Measurements from ENCODE around the gene RHOXF2. TPM values are rescaled to one million over a fixed set of nuclear protein-coding genes. Genes with fewer than 3 reads are reported as not detected.
"Not testable (repeated sequence)": the region's sequence is repeated elsewhere in the genome, so short reads cannot be mapped to it uniquely, and the experiment has no call there.

RHOXF2 gene, protein sequence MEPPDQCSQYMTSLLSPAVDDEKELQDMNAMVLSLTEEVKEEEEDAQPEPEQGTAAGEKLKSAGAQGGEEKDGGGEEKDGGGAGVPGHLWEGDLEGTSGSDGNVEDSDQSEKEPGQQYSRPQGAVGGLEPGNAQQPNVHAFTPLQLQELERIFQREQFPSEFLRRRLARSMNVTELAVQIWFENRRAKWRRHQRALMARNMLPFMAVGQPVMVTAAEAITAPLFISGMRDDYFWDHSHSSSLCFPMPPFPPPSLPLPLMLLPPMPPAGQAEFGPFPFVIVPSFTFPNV
- total RNA-seq (2014; rRNA removed; shearing (Covaris generic); ENCODE audit: low replicate concordance), result not detected in 2 replicates

DNA sequence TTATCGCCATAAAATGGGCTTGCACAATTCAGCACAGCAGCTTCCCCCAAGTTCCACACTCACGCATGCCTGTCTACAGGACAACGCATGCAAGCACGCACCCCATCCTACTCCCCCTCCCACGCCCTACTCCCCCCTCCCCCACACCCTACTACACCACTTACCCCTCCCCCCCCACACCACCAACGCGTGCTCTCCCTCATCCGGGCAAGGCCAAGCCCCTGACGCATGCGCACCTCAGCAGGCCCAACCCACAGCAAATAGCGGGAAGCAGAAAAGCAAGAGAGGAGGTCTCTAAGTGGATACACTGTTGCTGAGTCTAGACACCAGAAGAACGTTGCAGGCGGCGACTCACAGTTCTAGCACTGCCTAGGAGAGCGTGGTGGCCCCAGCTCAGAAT lies at the start of gene RHOXF2:
TSS of gene RHOXF2 (plus strand) at position 301 of the 400 bp plus-strand sequence. CDS start 138 bp downstream, outside the sequence.
- H3K9ac ChIP-seq (ENCODE audit: low read length); H3K9me3 ChIP-seq (ENCODE audit: low read length); H3K9me2 ChIP-seq (replicated peaks; ENCODE audit: insufficient read depth, low read length); H3K4me3 ChIP-seq (ENCODE audit: low read length); H3K4me2 ChIP-seq (ENCODE audit: low read depth, low read length, poor library complexity, severe bottlenecking); H3K27ac ChIP-seq (ENCODE audit: low read length); H2AFZ ChIP-seq (ENCODE audit: low read length); H3K4me1 ChIP-seq (ENCODE audit: low read length); DNase-seq; H4K20me1 ChIP-seq (ENCODE audit: insufficient read depth, low read depth, low read length); H3K27me3 ChIP-seq (ENCODE audit: low read length); H3K36me3 ChIP-seq (ENCODE audit: insufficient read depth, low read length); H3K79me2 ChIP-seq (ENCODE audit: low read length): not testable (repeated sequence)

DNA sequence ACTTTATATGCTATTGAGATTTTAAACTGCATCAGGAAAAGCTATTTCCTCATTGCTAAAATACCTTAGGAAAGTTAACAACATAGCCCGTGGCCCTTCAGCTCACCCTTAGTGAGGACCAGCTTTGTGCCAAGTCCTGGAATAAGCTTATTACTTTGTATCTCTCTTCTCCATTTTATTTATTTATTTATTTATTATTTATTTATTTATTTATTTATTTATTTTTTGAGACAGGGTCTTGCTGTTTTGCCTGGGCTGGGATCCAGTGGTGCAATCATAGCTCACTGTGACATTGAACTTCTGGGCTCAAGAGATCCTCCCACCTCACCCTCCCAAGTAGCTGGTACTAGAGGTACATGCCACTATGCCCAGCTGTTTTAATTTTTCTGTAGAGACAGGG lies 49.0 kb upstream of the RHOXF2 start:
- DNase-seq, result no peak
- H3K4me3 ChIP-seq (ENCODE audit: low read length), result no peak overlapping the region
- no peaks in the 10 kb centered on the region for H3K9me2 ChIP-seq (replicated peaks; ENCODE audit: insufficient read depth, low read length)
- H3K9me3 ChIP-seq (ENCODE audit: low read length), result no peaks in the 10 kb centered on the region
- H3K4me2 ChIP-seq (ENCODE audit: low read depth, low read length, poor library complexity, severe bottlenecking), result no peak overlapping the region
- H3K9ac ChIP-seq (ENCODE audit: low read length), result no peak overlapping the region
- no peak overlapping the region for H3K27ac ChIP-seq (ENCODE audit: low read length)
- H3K4me1 ChIP-seq (ENCODE audit: low read length), result no peaks in the 10 kb centered on the region
- H2AFZ ChIP-seq (ENCODE audit: low read length), result no peak overlapping the region
- no peaks in the 10 kb centered on the region for H3K36me3 ChIP-seq (ENCODE audit: insufficient read depth, low read length)
- no peaks in the 10 kb centered on the region for H4K20me1 ChIP-seq (ENCODE audit: insufficient read depth, low read depth, low read length)
- H3K27me3 ChIP-seq (ENCODE audit: low read length), result no peaks in the 10 kb centered on the region
- H3K79me2 ChIP-seq (ENCODE audit: low read length), result no peaks in the 10 kb centered on the region

DNA sequence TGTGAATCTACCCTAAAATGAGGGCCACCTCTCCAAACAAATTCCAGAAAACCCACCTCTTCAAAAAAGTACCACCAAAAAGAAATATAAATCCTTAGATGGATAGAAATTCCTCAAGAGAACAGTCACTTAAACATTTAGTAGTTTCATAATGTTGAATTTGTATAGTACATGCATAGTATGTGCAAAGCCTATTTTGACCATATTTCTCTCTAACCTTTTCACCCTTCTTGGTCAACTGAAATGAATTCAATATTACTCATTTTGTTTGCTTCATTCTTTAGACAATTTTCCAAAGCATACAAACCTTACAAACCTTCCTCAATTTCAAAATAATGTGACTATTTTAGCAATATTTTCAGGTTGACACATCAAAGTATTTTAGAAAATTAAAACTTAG lies 46.8 kb upstream of the RHOXF2 start:
- Histone ChIP-seq H3K27ac (ENCODE audit: low read length) (no peak overlapping the region), H4K20me1 (ENCODE audit: insufficient read depth, low read depth, low read length) (no peaks in the 10 kb centered on the region), H3K9ac (ENCODE audit: low read length) (no peak overlapping the region), H3K4me1 (ENCODE audit: low read length) (no peaks in the 10 kb centered on the region), H3K4me3 (ENCODE audit: low read length) (no peak overlapping the region), H3K9me3 (ENCODE audit: low read length) (no peaks in the 10 kb centered on the region), H3K36me3 (ENCODE audit: insufficient read depth, low read length) (no peaks in the 10 kb centered on the region), H3K27me3 (ENCODE audit: low read length) (no peaks in the 10 kb centered on the region), H3K4me2 (ENCODE audit: low read depth, low read length, poor library complexity, severe bottlenecking) (no peak overlapping the region), H2AFZ (ENCODE audit: low read length) (no peak overlapping the region), H3K9me2 (replicated peaks; ENCODE audit: insufficient read depth, low read length) (no peaks in the 10 kb centered on the region), H3K79me2 (ENCODE audit: low read length) (no peaks in the 10 kb centered on the region)
- DNase-seq, result no peak

DNA sequence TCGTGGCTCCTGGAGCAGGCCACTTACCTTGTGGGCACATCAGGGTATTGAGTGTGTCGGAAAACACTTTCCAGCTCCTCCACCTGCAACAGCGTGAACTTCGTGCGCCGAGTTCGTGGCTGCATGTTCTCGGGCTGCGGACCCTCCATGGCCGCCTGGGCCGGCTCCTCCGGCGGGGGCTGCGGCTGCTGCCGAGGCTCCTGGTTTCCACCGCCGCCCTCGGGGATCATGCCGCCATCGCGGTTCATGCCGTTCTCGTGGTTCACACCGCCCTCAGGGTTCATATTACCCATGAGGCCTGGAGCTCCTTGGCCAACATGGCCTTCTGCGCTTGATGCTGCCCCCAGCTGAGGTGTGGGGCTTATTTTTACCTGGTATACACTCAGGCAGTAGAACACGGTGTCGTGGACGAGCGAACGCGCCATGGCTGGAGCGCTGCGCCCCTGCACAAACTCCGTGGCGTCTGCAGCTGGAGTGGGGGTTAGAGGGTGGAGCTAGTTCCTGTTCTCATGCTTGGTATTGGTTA lies 42.9 kb upstream of the RHOXF2 start, which contains the start of gene RHOXF1:
TSS of gene RHOXF1 (minus strand) at position 476 of the 526 bp plus-strand sequence. CDS start at position 425, 51 bp downstream.
- no peak for DNase-seq
- no peak within 1 kb of the TSS for H3K27ac ChIP-seq (ENCODE audit: low read length)

DNA sequence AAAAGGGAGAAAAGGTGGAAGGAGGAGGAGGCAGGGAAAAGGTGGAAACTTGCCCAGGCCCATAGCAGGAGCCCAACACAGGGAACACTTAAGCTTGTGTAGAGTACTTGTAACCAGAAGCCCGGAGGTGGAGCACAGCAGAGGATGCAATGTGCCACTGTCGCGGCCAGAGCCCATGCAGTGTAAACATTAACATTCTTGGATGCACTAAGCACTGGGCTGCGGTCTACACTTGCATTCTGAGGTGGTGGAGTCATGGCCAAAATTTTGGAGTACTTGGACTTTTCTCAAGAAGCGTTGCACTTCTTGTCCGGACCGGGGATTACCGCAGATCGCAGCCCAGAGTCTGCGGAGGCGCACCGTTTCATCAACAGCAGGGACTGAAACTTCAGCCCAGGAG lies 38.2 kb upstream of the RHOXF2 start:
- Histone ChIP-seq H3K27ac (ENCODE audit: low read length) (no peak overlapping the region), H3K4me2 (ENCODE audit: low read depth, low read length, poor library complexity, severe bottlenecking) (no peak overlapping the region), H3K79me2 (ENCODE audit: low read length) (no peaks in the 10 kb centered on the region), H3K9me2 (replicated peaks; ENCODE audit: insufficient read depth, low read length) (no peaks in the 10 kb centered on the region), H3K9ac (ENCODE audit: low read length) (no peak overlapping the region), H3K9me3 (ENCODE audit: low read length) (no peaks in the 10 kb centered on the region), H4K20me1 (ENCODE audit: insufficient read depth, low read depth, low read length) (no peaks in the 10 kb centered on the region), H3K4me1 (ENCODE audit: low read length) (no peaks in the 10 kb centered on the region), H3K36me3 (ENCODE audit: insufficient read depth, low read length) (no peaks in the 10 kb centered on the region), H3K4me3 (ENCODE audit: low read length) (no peak overlapping the region), H2AFZ (ENCODE audit: low read length) (no peak overlapping the region), H3K27me3 (ENCODE audit: low read length) (no peaks in the 10 kb centered on the region)
- no peak for DNase-seq

More for the DNA sequence above, 42.9 kb upstream of the RHOXF2 start, which contains the start of gene RHOXF1:
- Histone ChIP-seq H2AFZ (ENCODE audit: low read length) (no peak within 1 kb of the TSS), H3K9me3 (ENCODE audit: low read length) (no peaks in the 10 kb centered on the region), H3K9me2 (replicated peaks; ENCODE audit: insufficient read depth, low read length) (no peaks in the 10 kb centered on the region), H3K4me1 (ENCODE audit: low read length) (no peaks in the 10 kb centered on the region), H3K9ac (ENCODE audit: low read length) (no peak within 1 kb of the TSS), H4K20me1 (ENCODE audit: insufficient read depth, low read depth, low read length) (no peaks in the 10 kb centered on the region), H3K4me3 (ENCODE audit: low read length) (no peak within 1 kb of the TSS), H3K27me3 (ENCODE audit: low read length) (no peaks in the 10 kb centered on the region), H3K4me2 (ENCODE audit: low read depth, low read length, poor library complexity, severe bottlenecking) (no peak within 1 kb of the TSS), H3K79me2 (ENCODE audit: low read length) (no peaks in the 10 kb centered on the region), H3K36me3 (ENCODE audit: insufficient read depth, low read length) (no peaks in the 10 kb centered on the region)

DNA sequence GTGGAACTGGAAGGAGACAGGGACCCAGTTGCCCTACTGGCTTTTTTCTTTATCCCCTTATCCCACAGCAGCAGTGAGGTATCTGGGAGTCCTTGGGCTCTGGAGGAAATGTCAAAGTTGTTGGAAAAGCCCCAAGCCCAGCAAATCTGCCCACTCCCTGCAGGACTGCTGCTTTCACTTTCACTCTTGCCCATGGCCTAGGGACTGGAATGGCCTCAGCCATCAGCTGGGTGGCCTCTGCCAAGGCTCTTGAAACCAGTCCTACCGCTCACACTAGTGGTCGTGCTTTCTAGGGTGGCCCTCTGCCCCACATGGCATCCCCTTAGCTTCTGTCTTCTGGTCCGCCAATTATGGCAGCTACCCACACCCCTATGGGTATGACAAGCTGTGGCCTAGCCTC lies 33.0 kb upstream of the RHOXF2 start:
- Histone ChIP-seq H3K27ac (ENCODE audit: low read length) (no peak overlapping the region), H3K4me1 (ENCODE audit: low read length) (no peaks in the 10 kb centered on the region), H3K36me3 (ENCODE audit: insufficient read depth, low read length) (no peaks in the 10 kb centered on the region), H3K9me2 (replicated peaks; ENCODE audit: insufficient read depth, low read length) (no peaks in the 10 kb centered on the region), H2AFZ (ENCODE audit: low read length) (no peak overlapping the region), H3K79me2 (ENCODE audit: low read length) (no peaks in the 10 kb centered on the region), H4K20me1 (ENCODE audit: insufficient read depth, low read depth, low read length) (no peaks in the 10 kb centered on the region), H3K4me2 (ENCODE audit: low read depth, low read length, poor library complexity, severe bottlenecking) (no peak overlapping the region), H3K9me3 (ENCODE audit: low read length) (no peaks in the 10 kb centered on the region), H3K27me3 (ENCODE audit: low read length) (no peaks in the 10 kb centered on the region), H3K4me3 (ENCODE audit: low read length) (no peak overlapping the region), H3K9ac (ENCODE audit: low read length) (no peak overlapping the region)
- no peak for DNase-seq

DNA sequence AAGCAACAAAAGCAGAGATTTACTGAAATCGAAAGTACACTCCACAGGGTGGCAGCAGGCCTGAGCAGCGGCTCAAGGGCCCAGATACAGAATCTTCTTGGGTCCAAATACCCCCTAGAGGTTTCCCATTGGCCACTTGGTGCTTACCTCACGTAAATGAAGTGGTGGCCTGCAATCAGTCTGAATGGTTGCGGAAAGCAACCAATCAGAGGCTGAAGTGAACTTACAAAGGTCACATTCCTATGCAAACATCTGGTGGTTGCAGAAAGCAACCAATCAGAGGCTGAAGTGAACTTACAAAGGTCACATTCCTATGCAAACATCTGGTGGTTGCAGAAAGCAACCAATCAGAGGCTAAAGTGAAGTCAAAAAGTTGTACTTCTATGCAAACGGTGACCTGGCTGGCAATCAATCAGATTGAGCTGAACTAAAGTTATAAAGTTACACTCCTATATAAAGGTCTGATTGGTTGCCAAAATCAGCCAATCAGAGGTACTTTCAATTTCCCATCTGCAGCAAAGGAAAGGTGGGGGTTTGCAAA lies 30.0 kb upstream of the RHOXF2 start:
- not testable (repeated sequence) for DNase-seq; H3K4me3 ChIP-seq (ENCODE audit: low read length); H3K36me3 ChIP-seq (ENCODE audit: insufficient read depth, low read length); H4K20me1 ChIP-seq (ENCODE audit: insufficient read depth, low read depth, low read length); H3K27me3 ChIP-seq (ENCODE audit: low read length); H3K79me2 ChIP-seq (ENCODE audit: low read length); H3K9me2 ChIP-seq (replicated peaks; ENCODE audit: insufficient read depth, low read length); H3K9me3 ChIP-seq (ENCODE audit: low read length); H3K27ac ChIP-seq (ENCODE audit: low read length); H3K4me1 ChIP-seq (ENCODE audit: low read length); H3K4me2 ChIP-seq (ENCODE audit: low read depth, low read length, poor library complexity, severe bottlenecking); H2AFZ ChIP-seq (ENCODE audit: low read length); H3K9ac ChIP-seq (ENCODE audit: low read length)

DNA sequence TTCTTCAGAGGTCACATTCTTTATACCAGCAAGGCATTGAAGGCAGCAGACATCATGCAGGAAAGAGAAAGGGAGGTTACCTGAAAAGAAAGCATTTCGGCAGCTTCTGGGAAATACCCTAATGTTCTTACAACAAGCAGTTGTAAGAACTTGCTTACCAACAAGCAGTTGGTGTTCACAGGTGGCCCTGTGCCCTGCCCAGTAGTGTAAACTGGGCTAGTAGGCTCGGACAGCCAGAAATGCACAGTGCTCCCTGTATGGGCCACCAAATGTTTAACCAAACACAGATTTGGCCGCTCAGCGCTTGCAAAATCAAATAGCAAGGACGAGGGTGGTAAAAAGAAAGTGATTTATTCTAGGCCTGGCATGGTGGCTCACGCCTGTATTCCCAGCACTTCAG lies 22.3 kb upstream of the RHOXF2 start:
- no peaks in the 10 kb centered on the region for H3K36me3 ChIP-seq (ENCODE audit: insufficient read depth, low read length)
- no peaks in the 10 kb centered on the region for H4K20me1 ChIP-seq (ENCODE audit: insufficient read depth, low read depth, low read length)
- no peak for DNase-seq
- H3K4me2 ChIP-seq (ENCODE audit: low read depth, low read length, poor library complexity, severe bottlenecking), result no peak overlapping the region
- H3K9me2 ChIP-seq (replicated peaks; ENCODE audit: insufficient read depth, low read length), result no peaks in the 10 kb centered on the region
- no peak overlapping the region for H3K9ac ChIP-seq (ENCODE audit: low read length)
- no peak overlapping the region for H3K27ac ChIP-seq (ENCODE audit: low read length)
- no peaks in the 10 kb centered on the region for H3K79me2 ChIP-seq (ENCODE audit: low read length)
- H3K4me3 ChIP-seq (ENCODE audit: low read length), result no peak overlapping the region
- H3K4me1 ChIP-seq (ENCODE audit: low read length), result no peaks in the 10 kb centered on the region
- no peaks in the 10 kb centered on the region for H3K9me3 ChIP-seq (ENCODE audit: low read length)
- H3K27me3 ChIP-seq (ENCODE audit: low read length), result no peaks in the 10 kb centered on the region
- no peak overlapping the region for H2AFZ ChIP-seq (ENCODE audit: low read length)

Measured in Karpas-422 (cell line).